Prostate gland (tissue), 2 donors: ENCODE data around the gene MUC21.

Source experiments
- POLR2A ChIP-seq: fragments of 450-650 bp; IDR thresholded peaks from one replicate; pipeline ENCODE4 v1.6.1; 2016; ENCODE audit warnings: antibody characterized with exemption, mild to moderate bottlenecking
- POLR2AphosphoS5 ChIP-seq: sonication (generic); formaldehyde crosslinking; IDR thresholded peaks from one replicate; pipeline ENCODE4 v1.6.1; 2017; ENCODE audit warnings: antibody characterized with exemption
- TF ChIP-seq, protein P1 (sequence below), 4 experiments: fragments of 200-600 bp in 2 of 4; fragments of 450-650 bp in 2 of 4; sonication (generic) in 2 of 4; IDR thresholded peaks; 1 replicate in 3 of 4; 2 replicates in 1 of 4; pipeline ENCODE4 v1.5.1; 2016 to 2019; ENCODE audit warnings: antibody characterized with exemption in 4 of 4, mild to moderate bottlenecking in 2 of 4, moderate library complexity in 2 of 4

DNA sequence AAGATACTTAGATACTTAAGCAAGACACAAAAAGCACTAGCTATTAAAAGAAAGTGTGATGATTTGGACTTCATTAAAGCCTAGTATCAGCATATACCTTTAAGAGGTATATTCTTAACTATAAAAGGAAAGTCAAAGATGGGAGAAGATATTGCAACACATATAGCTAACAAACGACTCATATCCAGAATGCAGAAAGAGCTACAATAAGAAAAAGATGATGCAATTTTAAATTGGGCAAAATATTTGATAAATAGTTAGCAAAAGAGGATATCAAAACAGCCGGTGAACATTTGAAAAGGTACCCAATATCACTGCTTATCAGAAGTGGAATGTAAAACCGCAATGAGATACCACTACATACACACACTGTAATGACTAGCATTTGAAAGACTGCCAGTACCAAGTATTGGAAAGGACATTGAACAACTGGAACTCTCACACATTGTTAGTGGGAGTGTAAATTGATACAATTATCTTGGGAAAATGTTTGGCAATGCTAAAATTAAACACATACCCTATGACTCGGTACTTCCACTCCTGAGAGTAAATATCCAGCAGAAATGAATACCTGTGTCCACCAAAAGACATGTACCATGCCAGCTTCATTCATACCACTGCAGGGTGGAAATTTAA, 52.5 kb downstream of the MUC21 start:
- TF ChIP-seq POLR2AphosphoS5 (no peak), POLR2A (no peak)
- TF ChIP-seq, protein P1, sequence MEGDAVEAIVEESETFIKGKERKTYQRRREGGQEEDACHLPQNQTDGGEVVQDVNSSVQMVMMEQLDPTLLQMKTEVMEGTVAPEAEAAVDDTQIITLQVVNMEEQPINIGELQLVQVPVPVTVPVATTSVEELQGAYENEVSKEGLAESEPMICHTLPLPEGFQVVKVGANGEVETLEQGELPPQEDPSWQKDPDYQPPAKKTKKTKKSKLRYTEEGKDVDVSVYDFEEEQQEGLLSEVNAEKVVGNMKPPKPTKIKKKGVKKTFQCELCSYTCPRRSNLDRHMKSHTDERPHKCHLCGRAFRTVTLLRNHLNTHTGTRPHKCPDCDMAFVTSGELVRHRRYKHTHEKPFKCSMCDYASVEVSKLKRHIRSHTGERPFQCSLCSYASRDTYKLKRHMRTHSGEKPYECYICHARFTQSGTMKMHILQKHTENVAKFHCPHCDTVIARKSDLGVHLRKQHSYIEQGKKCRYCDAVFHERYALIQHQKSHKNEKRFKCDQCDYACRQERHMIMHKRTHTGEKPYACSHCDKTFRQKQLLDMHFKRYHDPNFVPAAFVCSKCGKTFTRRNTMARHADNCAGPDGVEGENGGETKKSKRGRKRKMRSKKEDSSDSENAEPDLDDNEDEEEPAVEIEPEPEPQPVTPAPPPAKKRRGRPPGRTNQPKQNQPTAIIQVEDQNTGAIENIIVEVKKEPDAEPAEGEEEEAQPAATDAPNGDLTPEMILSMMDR (IDR thresholded peaks at IDR 0.05) = no peak
